ENCODE results near the gene MOB4.
A peak's percentile ranks its signal among the peaks of the same experiment; 100 is the strongest.
"Not testable (repeated sequence)": the region's sequence is repeated elsewhere in the genome, so short reads cannot be mapped to it uniquely, and the experiment has no call there.

MOB4 gene

DNA sequence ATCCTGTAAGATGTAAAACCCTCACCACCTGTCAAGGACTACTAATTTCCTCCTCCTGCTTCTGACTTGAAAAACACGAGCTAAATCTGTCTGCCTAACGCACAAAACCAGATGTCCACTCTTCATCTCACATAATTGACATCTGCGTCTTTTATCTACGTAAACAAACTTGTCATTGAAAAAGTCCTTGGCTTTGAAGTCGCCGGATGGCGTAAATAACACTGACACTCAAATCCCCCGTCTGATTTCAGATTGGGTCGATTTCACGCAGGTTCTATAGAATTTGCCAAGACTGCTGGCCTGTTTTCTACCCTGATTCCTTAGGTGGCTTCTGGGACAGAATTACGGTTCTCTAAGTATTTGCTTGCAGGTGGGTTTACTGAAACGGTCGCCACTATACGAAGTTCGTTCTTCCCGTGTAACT, 539 bp upstream of the MOB4 start:
- DNase-seq, result peak; percentile 83

DNA sequence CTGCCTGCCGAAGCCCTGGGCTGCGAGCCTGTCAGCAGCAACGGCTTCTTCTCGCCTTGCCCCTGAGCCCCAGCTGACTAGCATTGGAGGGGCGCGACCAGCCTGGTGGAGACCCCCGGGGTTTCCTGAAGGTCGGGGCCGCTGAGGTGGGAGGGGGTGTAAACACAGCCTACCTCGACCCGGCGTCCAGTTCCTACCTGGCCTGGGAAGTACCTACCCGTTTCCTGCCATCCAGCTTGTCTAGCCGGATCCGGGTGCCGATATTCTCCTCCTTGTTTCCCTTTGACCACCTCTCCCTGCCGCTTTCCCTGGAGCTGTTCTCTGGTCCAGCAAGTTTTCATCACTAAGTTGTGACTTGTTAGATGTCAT, 511 bp downstream of the MOB4 start:
- peak; percentile 44 for DNase-seq

DNA sequence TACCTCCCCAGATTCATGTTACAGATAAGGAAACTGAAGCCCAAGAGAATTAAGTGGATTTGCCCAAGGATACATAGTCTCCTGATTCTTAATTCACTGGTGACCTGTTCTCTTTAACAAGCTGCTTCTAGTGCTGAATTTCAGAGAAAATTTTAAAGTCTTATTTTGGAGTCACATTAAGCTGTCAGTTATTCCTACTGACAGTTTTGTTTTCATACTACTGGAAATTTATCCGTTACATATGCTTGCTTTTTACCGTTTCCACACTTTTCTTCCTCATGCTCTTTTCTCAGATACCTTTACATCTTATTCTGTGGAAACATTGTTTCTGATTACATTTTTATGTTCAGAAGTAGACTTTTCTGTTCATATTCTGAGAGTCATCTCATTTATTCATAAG, 1.3 kb downstream of the MOB4 start:
- DNase-seq, result no peak

DNA sequence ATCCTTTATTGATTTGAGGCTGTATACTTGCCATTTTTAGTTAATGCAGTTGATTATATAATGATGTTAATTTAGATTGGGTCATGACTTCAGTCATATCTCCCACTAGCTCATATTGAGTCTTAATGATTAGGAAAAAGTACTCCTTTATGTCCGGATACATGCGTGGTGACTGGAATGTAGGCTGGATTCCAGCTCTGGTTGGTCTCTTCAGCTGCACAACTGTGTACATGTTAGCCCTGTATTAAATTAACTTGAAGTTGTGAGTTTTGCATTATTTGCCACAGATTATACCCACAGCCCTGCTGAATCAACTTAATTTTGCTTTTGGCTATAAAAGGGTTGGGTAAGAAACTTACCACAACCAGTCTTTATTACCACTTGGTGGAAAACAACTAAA, 22.5 kb downstream of the MOB4 start:
- DNase-seq, result no peak

DNA sequence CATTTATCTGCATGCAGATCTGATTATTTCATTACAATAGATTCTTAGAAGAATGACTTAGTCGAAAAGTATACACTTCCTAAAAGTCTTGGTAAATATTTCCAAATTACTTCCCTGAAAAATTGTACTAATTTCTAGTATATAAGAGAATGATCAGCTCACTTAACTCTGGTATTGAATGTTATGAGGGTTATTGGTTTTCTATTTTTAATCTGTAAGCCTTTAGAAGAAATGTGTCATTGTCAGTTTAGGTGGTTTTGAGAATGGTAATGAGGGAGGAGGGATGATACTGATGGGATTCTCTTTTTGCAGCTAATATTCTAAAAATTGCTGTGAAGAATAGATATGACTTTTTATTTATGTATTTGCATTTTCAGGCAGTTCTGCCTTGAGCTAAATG, 23.9 kb downstream of the MOB4 start:
- DNase-seq, result no peak

DNA sequence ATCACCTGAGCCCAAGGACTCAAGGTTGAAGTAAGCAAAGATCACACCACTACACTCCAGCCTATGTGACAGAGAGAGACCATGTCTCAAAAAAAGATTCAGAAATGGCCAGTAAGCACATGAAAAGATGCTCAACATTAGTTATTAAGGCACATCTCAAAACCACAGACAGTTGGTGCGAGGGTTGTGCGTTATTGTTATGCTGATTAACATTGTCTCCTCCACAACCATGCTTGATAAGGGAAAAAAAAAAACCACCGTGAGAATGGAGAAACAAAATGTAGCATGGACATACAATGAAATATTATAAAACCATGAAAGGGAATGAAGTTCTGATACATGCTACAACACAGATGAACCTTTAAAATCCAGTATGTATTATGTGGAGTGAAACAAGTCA, 27.3 kb downstream of the MOB4 start:
- no peak for DNase-seq

DNA sequence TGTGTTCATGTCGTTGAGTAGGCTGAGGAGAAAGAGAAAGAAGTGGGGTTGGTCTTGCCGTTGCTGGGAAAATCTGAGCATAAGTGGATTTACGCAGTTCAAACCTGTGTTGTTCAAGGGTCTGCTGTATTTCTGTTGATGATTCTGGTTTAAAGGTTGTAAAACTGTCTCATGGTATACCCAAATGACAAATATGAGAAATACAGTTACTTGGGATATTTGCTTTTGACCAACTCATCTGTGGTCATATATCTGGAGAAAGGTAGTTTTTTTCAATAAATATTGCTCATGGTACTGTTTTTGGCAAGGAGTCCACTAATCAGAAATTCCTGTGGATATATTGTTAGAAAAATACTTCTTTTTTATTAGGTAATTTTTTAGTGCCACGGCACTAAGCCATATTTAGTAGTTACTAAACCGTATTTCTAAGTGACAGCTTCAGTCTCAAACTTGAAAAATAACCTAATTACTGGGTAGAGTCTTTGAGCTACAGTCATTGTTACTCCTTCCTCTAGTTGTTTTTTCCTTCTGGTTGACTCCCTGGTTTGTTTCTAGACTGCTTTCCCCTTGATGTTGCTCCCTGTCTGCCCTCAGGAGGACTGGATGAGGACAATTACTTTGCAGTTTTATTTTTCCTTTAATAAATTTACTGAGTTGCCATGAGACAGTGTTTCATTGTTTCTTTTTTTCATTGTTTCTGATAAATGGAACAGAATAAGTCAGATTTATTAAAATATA, 31.5 kb downstream of the MOB4 start:
- no peak for DNase-seq

DNA sequence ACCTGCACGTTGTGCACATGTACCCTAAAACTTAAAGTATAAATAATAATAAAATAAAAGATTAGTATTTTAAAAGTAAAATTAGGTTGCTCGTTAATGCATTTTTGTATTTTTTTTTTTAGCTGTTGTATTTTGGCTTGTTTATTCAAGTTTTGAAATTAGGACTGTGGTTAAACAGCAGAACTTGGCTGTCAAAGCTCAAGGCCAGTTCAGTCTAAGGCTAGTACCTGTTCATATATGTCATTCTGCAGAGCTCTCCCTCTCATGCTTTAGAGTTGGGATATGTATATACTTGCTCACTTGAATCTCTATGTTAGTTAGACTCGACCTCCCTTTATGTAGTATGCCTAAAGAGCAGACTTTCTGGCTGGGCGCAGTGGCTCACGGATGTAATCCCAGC, 32.7 kb downstream of the MOB4 start:
- DNase-seq, result no peak

DNA sequence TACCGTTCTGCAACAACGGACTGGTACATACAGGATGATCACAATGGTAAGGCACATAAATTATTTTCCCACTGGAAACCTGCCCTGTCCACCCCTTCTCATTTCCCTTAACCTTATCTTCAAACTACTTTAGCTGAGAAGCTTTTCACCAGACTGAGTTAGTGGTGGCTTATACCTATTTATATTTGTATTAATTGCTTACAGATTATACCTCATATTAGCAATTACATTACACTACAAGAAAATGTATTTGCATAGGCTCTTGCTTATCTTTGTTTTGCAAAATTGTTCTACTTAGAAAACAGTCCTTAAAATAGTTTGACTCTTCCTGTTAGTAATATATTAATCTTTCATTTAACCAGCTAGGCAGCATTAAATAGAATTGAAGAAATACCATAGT, 35.4 kb downstream of the MOB4 start:
- not testable (repeated sequence) for DNase-seq

DNA sequence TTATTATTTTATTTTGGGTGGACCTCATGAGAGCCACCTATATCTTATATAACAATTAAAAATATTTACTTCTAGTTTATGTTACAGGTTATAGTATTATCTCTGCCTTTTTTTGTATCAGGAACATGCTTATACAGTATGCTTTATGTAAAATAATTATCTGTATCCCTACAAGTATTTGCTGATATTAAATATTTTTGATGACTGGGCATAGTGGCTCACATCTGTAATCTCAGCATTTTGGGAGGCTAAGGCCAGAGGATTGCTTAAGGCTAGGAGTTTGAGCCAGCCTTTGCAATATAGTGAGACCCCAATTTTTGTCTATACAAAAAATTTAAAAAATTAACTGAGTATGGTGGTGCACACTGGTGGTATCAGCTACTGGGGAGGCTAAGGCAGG, 39.6 kb downstream of the MOB4 start:
- DNase-seq, result no peak

DNA sequence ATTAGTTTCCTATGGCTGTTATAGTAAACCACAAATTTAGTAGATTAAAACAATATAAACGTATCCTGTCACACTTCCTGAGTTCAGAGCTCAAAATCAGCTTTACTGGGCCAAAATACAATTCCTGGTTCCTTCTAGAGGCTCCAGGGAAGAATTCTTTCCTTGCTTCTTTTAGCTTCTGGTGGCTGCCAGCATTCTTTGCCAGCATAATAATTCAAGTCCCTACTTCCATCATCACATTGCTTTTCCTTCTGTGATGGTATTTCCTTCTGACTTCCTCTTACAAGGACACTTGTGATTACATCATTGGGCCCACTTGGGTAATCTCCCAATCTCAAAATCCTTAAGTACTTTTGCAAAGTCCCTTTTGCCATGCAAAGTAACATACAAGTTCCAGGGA, 40.6 kb downstream of the MOB4 start:
- peak; percentile 10 for DNase-seq

DNA sequence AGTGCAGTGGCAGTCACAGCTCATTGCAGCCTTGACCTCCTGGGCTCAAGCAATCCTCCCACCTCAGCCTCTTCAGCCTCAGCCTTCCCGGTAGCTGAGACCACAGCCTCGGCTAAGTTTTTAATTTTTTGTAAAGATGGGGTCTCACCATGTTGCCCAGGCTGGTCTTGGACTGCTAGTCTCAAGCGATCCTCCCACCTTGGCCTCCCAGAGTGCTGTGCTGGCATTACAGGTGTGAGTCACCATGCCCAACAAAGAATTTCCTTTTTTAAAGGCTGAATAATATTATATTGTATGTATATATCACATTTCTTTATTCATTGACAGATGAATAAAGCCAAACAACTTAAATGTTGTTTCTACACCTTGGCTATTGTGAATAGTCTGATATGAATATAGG, 42.5 kb downstream of the MOB4 start:
- no peak for DNase-seq

DNA sequence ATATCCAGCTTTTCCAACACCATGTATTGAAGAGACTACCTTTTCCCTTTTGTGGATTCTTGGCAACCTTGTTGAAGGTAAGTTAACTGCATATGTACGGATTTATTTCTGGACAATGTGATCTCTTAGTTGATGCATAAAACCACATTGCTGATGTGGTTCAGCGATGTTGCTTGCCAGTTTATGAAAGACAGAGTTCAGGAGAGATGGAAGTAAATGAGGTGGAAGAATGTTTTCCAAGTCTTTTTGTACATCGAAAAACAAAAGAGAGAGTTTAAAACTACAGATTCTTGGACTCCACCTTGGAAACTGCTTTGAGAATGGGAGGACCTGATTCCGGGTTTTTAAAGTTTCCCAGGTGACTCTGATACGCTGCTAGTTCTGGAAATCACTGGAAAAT, 43.8 kb downstream of the MOB4 start:
- no peak for DNase-seq

DNA sequence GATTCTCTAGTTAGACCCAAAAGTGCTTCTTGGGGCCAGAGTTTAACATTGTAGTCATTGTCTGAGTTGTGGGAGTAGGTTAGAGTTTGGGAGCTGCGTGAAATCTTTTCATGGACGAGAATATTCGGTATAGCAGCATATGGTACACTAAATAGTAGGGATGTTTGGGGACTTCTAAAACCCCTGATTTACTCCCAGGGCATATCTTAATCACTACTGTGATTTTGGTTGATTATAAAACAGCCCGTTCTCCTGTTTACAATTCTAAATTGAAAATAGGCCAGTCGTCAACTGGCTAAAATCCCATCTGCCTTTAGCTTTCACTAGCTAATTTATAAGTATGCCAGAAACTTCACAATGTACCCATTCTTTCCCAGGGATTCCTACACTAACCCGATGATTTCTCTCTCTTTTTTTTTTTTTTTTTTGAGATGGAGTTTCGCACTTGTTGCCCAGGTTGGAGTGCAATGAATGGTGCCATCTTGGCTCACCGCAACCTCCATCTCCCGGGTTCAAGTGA, 44.3 kb downstream of the MOB4 start:
- DNase-seq, result no peak

DNA sequence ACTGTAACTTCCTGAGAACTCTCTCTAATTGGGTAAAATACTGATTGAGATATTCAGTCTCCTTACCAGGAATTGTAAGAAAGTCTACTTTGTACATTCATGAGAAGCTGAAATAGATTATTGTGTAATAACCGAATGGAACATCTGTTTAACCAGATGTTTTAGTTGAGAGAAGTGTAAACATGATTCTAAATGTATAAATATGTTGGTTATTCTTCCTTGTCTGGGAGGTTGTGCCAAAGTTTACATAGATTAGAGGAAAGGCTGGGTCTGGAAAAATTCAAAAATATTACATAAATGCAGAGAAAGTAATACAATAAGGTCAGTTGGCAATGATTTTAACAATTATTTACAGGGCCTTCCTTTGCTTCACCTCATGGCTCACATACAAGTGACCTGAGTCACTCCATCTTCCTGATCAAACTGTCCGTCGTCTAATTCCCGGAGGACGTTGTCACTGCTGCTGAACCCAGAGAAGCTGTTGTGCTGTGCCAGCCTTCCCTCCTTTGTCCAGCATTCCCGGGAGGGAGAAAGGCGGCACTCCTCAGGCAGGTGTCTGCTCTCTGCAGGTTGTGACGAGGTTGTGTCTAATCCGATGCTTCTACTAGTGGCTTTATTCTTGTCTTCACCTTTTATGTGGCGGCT, 55.9 kb downstream of the MOB4 start:
- no peak for DNase-seq

DNA sequence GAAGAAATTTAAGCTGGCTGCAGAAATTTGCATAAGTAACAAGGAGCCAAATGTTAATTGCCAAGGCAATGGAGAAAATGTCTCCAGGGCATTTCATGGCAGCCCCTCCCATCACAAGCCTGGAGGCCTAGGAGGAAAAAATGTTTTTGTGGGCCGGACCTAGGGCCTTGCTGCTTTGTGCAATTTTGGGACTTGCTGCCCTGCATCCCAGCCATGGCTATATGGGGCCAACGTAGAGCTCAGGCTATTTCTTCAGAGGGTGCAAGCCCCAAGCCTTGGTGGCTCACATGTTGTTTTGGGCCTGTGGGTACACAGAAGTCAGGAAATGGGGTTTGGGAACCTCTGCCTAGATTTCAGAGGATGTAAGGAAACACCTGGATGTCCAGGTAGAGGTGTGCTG, 57.7 kb downstream of the MOB4 start:
- no peak for DNase-seq

DNA sequence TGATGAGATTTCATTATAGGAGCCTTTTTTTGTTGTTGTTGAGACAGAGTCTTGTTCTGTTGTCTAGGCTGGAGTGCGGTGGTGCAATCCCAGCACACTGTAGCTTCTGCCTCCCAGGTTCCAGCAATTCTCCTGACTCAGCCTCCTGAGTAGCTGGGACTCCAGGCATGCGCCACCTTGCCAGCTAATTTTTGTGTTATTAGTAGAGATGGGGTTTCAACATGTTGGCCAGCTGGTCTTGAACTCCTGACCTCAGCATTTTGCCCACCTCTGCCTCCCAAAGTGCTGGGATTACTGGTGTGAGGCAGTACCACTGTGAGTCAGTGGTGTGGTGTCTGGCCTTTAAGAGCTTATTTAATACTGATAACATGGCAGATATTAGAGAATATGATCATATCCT, 60.1 kb downstream of the MOB4 start:
- no peak for DNase-seq

DNA sequence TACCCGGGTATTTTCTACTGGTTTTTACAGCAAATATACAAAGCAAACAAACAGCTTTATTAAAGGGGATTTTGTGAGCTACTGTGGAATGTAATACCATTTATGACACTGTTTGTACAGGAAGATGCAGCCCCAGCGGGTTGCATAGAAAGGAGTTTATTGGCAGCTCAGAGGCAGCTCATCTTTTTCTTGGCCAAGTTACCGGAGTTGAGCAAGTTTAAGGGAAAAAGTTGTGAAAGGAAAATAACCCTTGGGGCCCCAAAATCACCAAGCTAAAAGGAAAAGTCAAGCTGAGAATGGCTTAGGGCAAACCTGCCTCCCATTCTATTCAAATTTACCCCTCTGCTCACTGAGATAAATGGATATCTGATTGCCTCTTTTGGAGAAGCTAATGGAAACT, 60.8 kb downstream of the MOB4 start:
- DNase-seq, result no peak

DNA sequence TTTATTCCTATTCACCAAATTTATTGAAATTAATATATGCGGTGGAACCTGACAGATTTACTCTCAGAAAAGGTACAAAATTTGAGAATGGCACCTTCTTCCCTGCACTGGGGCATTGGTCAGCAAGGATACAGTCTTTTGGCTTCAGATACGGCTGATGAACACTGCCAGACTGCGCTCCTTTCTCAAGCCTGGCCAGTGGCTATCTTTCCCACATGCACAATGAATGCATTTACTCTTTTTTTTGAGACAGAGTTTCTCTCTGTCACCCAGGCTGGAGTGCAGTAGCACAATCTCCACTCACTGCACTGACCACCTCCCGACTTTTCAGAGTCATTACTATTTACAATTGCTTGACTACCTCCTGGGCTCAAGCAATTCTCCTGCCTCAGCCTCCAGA, 61.6 kb downstream of the MOB4 start:
- no peak for DNase-seq

DNA sequence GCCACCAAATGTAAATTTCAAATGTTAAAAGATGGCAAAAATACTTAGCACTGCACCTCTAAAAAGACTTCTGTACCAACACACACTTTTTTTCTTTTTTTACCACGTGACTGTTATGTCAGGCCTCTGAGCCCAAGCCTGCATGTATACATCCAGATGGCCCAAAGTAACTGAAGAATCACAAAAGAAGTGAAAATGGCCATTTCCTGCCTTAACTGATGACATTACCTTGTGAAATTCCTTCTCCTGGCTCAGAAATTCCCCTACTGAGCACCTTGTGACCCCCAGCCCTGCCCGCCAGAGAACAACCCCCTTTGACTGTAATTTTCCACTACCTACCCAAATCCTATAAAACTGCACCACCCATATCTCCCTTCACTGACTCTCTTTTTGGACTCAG, 62.4 kb downstream of the MOB4 start:
- DNase-seq, result not testable (repeated sequence)

DNA sequence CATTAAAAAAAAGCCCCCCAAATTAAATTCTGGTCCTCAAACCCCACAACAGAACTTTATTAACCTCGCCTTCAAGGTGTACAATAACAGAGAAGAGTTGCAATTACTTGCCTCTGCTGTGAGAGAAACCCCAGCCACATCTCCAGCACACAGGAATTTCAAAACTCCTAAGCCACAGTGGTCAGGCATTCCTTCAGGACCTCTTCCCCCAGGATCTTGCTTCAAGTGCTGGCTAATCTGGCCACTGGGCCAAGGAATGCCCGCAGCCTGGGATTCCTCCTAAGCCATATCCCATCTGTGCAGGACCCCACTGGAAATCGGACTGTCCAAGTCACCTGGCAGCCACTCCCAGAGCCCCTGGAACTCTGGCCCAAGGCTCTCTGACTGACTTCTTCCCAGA, 64.3 kb downstream of the MOB4 start:
- not testable (repeated sequence) for DNase-seq

DNA sequence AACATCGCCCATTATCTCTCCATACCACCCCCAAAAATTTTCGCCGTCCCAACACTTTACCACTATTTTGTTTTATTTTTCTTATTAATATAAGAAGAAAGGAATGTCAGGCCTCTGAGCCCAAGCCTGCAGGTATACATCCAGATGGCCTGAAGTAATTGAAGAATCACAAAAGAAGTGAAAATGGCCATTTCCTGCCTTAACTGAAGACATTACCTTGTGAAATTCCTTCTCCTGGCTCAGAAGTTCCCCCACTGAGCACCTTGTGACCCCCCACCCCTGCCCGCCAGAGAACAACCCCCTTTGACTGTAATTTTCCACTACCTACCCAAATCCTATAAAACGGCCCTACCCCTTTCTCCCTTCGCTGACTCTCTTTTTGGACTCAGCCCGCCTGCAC, 71.4 kb downstream of the MOB4 start:
- not testable (repeated sequence) for DNase-seq

DNA sequence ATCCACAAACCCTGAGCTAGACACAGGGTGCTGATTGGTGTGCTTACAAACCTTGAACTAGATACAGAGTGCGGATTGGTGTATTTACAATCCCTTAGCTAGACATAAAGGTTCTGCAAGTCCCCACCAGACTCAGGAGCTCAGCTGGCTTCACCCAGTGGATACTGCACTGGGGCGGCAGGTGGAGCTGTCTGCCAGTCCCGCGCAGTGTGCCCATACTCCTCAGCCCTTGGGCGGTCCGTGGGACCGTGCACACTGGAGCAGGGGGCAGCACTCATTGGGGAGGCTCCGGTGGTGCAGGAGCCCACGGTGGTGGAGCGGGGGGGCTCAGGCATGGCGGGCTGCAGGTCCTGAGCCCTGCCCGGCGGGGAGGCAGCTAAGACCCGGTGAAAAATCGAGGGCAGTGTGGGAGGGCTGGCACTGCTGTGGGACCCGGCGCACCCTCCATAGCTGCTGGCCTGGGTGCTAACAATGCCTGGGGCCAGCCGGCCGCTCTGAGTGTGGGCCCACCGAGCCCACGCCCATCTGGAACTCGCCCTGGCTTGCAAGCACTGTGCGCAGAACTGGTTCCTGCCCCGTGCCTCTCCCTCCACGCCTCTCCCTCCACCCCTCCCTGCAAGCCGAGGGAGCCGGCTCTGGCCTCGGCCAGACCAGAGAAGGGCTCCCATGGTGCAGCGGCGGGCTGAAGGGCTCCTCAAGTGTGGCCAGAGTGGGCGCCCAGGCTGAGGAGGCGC, 75.6 kb downstream of the MOB4 start:
- no peak for DNase-seq

DNA sequence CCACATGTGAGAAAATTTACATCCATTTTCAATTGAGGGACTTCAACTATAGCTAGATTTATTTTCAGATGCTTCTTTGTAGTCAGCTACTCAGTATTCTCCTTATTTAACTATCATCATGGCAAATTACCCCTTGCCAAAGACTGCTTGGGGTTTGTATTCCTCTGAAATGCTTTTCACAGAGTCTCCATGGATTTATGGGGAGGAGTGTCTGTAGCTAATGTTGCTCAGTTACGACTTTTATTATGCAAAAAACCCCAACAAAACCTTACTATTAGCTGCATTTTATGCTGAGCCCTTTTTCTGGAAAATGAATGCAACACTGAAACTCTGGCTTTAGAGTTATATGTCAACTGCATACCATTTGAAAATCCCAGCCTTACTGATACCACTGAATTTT, 80.9 kb downstream of the MOB4 start:
- no peak for DNase-seq

Data from OCI-M1 (cell line).